ENCODE measurements around the gene TEFM. TPM values are rescaled to one million over a fixed set of nuclear protein-coding genes. Genes with fewer than 3 reads are reported as not detected.

The TEFM gene
- total RNA-seq, 1 donor from 2014 or later: 17.4 TPM

- Histone ChIP-seq H3F3A (ENCODE audit: low read depth) (peaks cover 8% of the 10 kb centered on the region), H2AFZ (replicated peaks) (peak overlapping the region; percentile 1), H3K27ac (no peak overlapping the region), H3K9me3 (ENCODE audit: low read depth) (no peaks in the 10 kb centered on the region), H3K4me3 (no peak overlapping the region), H4K20me1 (ENCODE audit: low read depth) (no peaks in the 10 kb centered on the region), H3K9ac (no peak overlapping the region), H3K27me3 (peaks cover 62% of the 10 kb centered on the region), H3K79me2 (ENCODE audit: low read depth) (no peaks in the 10 kb centered on the region), H3K4me2 (no peak overlapping the region), H3K36me3 (no peaks in the 10 kb centered on the region), H3K4me1 (no peaks in the 10 kb centered on the region)
- Mint-ChIP-seq H3K27me3 (ENCODE audit: insufficient read depth, low read depth) (peaks cover 36% of the 10 kb centered on the region), H3K36me3 (no peaks in the 10 kb centered on the region), H3K4me3 (peak overlapping the region; percentile 28), H3K9me3 (no peaks in the 10 kb centered on the region), H3K27ac (no peak overlapping the region), H3K4me1 (peaks cover 18% of the 10 kb centered on the region)
- peak; percentile 63 for DNase-seq (ENCODE audit: low spot score)
- TF ChIP-seq EZH2 (IDR thresholded peaks at IDR 0.05) (no peak), EZH2phosphoT487 (IDR thresholded peaks at IDR 0.05) (no peak)
- TF ChIP-seq, protein P1, sequence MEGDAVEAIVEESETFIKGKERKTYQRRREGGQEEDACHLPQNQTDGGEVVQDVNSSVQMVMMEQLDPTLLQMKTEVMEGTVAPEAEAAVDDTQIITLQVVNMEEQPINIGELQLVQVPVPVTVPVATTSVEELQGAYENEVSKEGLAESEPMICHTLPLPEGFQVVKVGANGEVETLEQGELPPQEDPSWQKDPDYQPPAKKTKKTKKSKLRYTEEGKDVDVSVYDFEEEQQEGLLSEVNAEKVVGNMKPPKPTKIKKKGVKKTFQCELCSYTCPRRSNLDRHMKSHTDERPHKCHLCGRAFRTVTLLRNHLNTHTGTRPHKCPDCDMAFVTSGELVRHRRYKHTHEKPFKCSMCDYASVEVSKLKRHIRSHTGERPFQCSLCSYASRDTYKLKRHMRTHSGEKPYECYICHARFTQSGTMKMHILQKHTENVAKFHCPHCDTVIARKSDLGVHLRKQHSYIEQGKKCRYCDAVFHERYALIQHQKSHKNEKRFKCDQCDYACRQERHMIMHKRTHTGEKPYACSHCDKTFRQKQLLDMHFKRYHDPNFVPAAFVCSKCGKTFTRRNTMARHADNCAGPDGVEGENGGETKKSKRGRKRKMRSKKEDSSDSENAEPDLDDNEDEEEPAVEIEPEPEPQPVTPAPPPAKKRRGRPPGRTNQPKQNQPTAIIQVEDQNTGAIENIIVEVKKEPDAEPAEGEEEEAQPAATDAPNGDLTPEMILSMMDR (IDR thresholded peaks at IDR 0.05): peak; percentile 40
Measured at GRCh38 chr17:30920282-30920681, 14.2 kb upstream of the TEFM start.

DNA sequence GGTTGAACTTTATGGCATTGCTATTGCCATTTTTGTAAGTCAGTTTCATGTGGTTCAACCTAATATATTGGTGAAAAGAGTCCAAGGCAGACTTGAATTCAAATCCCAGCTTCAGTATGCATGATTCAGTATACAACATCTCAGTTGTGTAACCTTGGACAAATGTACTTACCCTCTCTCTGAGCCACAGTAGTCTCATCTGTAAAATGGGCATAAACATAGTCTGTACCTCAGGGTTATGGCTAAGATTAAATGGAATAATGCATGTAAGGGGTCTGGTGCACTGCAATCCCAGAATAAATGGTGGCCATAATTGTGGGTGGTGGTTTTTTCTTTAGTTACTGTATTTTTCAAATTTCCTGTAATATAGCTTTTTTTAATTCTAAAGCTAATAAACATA, 11.0 kb upstream of the TEFM start:
- H3K4me3 Mint-ChIP-seq: no peak overlapping the region
- no peak overlapping the region for H2AFZ ChIP-seq (replicated peaks)
- H3K4me2 ChIP-seq: no peak overlapping the region
- H3K79me2 ChIP-seq (ENCODE audit: low read depth): no peaks in the 10 kb centered on the region
- H3K9me3 Mint-ChIP-seq: no peaks in the 10 kb centered on the region
- H3K27ac ChIP-seq: no peak overlapping the region
- TF ChIP-seq EZH2 (IDR thresholded peaks at IDR 0.05) (no peak), EZH2phosphoT487 (IDR thresholded peaks at IDR 0.05) (no peak)
- TF ChIP-seq, protein P1 (IDR thresholded peaks at IDR 0.05): no peak
- H3K4me1 Mint-ChIP-seq: peaks cover 15% of the 10 kb centered on the region
- no peak overlapping the region for H3K4me3 ChIP-seq
- H3K27me3 ChIP-seq: peaks cover 29% of the 10 kb centered on the region
- peaks cover 15% of the 10 kb centered on the region for H3K27me3 Mint-ChIP-seq (ENCODE audit: insufficient read depth, low read depth)
- H3K9ac ChIP-seq: no peak overlapping the region
- H3K4me1 ChIP-seq: no peaks in the 10 kb centered on the region
- H3F3A ChIP-seq (ENCODE audit: low read depth): peaks cover 8% of the 10 kb centered on the region
- no peak for DNase-seq (ENCODE audit: low spot score)
- no peaks in the 10 kb centered on the region for H4K20me1 ChIP-seq (ENCODE audit: low read depth)
- no peaks in the 10 kb centered on the region for H3K9me3 ChIP-seq (ENCODE audit: low read depth)
- no peaks in the 10 kb centered on the region for H3K36me3 Mint-ChIP-seq
- H3K27ac Mint-ChIP-seq: no peak overlapping the region
- H3K36me3 ChIP-seq: no peaks in the 10 kb centered on the region

DNA sequence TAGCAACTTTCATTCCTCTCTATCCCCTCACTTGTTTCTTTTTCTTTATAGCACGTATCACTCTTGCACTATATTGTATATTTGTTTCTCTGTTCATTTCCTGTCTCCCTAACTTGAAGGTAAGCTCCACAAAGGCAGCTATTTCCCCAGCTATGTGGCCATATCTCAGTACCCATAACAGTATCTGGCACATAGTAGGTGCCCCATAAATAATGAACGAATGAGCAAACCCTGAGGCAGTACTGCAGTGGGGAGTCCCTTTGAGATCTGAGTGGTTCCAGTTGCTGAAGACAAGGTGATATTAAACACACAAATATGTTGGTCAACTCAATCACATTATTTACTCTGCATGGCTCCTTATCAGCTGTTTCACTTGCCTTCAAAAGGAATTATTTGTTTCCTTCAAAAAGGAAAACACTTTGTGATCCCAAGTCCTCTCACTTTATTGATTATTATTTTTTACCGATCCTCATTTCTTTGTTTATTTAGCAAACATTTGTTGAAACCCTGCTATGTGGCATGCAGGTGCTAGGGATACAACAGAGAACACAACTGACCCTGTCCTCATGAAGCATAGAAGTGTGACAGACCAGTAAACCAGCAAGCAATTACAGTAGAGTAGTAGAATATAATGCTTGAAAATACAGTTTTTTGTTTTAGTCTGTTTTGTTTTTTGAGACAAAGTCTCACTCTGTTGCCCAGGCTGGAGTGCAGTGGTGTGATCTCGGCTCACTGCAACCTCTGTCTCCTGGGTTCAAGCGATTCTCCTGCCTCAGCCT, 10.0 kb upstream of the TEFM start:
- Mint-ChIP-seq H3K36me3 (no peaks in the 10 kb centered on the region), H3K27me3 (ENCODE audit: insufficient read depth, low read depth) (peaks cover 10% of the 10 kb centered on the region), H3K4me3 (no peak overlapping the region), H3K27ac (no peak overlapping the region), H3K4me1 (peaks cover 9% of the 10 kb centered on the region), H3K9me3 (no peaks in the 10 kb centered on the region)
- Histone ChIP-seq H3K36me3 (no peaks in the 10 kb centered on the region), H3K27ac (no peak overlapping the region), H3K9ac (no peak overlapping the region), H3K27me3 (peaks cover 19% of the 10 kb centered on the region), H3K9me3 (ENCODE audit: low read depth) (no peaks in the 10 kb centered on the region), H3K4me1 (no peaks in the 10 kb centered on the region), H2AFZ (replicated peaks) (no peak overlapping the region), H3K79me2 (ENCODE audit: low read depth) (no peaks in the 10 kb centered on the region), H4K20me1 (ENCODE audit: low read depth) (no peaks in the 10 kb centered on the region), H3K4me2 (no peak overlapping the region), H3F3A (ENCODE audit: low read depth) (peaks cover 3% of the 10 kb centered on the region), H3K4me3 (no peak overlapping the region)
- DNase-seq (ENCODE audit: low spot score): no peak
- TF ChIP-seq, protein P1 (IDR thresholded peaks at IDR 0.05): no peak
- no peak for TF ChIP-seq EZH2 (IDR thresholded peaks at IDR 0.05)
- TF ChIP-seq EZH2phosphoT487 (IDR thresholded peaks at IDR 0.05): no peak
